ENCODE data around the gene NUP62. TPM values are rescaled to one million over a fixed set of nuclear protein-coding genes. Genes with fewer than 3 reads are reported as not detected.

Gene NUP62
- total RNA-seq, 1 experiment from 2014 or later, result 127 TPM

- no peak overlapping the region for H3K18ac ChIP-seq (ENCODE audit: insufficient read length, low read depth, low read length)
- no peak for DNase-seq
- H3K9me3 ChIP-seq (ENCODE audit: control insufficient read depth, low read depth, low read length), result no peaks in the 10 kb centered on the region
- H2AFZ ChIP-seq (ENCODE audit: low read length), result no peak overlapping the region
- peaks cover 5% of the 10 kb centered on the region for H3K79me1 ChIP-seq (ENCODE audit: insufficient read depth, low read depth, low read length, poor library complexity, severe bottlenecking)
- no peak overlapping the region for H2BK15ac ChIP-seq (ENCODE audit: low read depth, low read length)
- H3K4ac ChIP-seq (ENCODE audit: low read depth, low read length), result no peak overlapping the region
- H3K9ac ChIP-seq (ENCODE audit: extremely low read depth, insufficient read length, low read length), result no peak overlapping the region
- H3K56ac ChIP-seq (ENCODE audit: insufficient read length, low read depth, low read length), result no peak overlapping the region
- no peak overlapping the region for H3T11ph ChIP-seq (ENCODE audit: low read length)
- peak overlapping the region in 1 of 2 experiments; percentile 50; a peak in 2 of 5 replicates for H3K4me3 Mint-ChIP-seq
- TF ChIP-seq CTCF (conservative IDR thresholded peaks at IDR 0.05), result no peak
- peaks cover 23 to 42% of the 10 kb centered on the region in 2 experiments for H3K4me1 Mint-ChIP-seq
- H4K5ac ChIP-seq (ENCODE audit: insufficient read length, low read depth, low read length), result no peak overlapping the region
- no peak overlapping the region for H2AK5ac ChIP-seq (ENCODE audit: insufficient read length, low read length)
- H4K91ac ChIP-seq (ENCODE audit: insufficient read length, low read depth, low read length), result no peak overlapping the region
- H3K9me3 Mint-ChIP-seq, result peaks cover 0 to 4% of the 10 kb centered on the region in 2 experiments; a peak in 1 of 5 replicates
- no peak overlapping the region for H3K14ac ChIP-seq (ENCODE audit: insufficient read depth, low read length)
- no peaks in the 10 kb centered on the region for H4K20me1 ChIP-seq (ENCODE audit: control insufficient read depth, insufficient read depth, insufficient read length)
- no CpG with 5 or more reads among the region's 24 CpGs for WGBS (ENCODE audit: extremely low coverage, insufficient read length, low lambda C conversion rate)
- H3K27me3 ChIP-seq (ENCODE audit: insufficient read depth, low read length), result no peaks in the 10 kb centered on the region
- no peak overlapping the region for H2BK120ac ChIP-seq (ENCODE audit: low read depth, low read length, poor library complexity, severe bottlenecking)
- H3K23me2 ChIP-seq (ENCODE audit: insufficient read length, low read depth, low read length, poor library complexity, severe bottlenecking), result peaks cover 8% of the 10 kb centered on the region
- H3K79me2 ChIP-seq (ENCODE audit: insufficient read depth, low read length), result no peaks in the 10 kb centered on the region; the same call in 1 of the 2 replicates
- no peak overlapping the region for H3K27ac ChIP-seq (ENCODE audit: insufficient read length, low read depth, low read length)
- no peak overlapping the region for H3K23ac ChIP-seq (ENCODE audit: insufficient read length, low read depth, low read length)
- H3K36me3 Mint-ChIP-seq (ENCODE audit: insufficient read depth in 1 of 3, low read depth in 3 of 3), result peaks cover 28 to 69% (median 53%) of the 10 kb centered on the region in 3 experiments
- no peak overlapping the region for H4K8ac ChIP-seq (replicated peaks; ENCODE audit: insufficient read length, low read depth, low read length)
- no peaks in the 10 kb centered on the region for H3K4me1 ChIP-seq (ENCODE audit: insufficient read depth, low read length)
- peaks cover 1% of the 10 kb centered on the region for H3K27me3 Mint-ChIP-seq (ENCODE audit: low read depth)
- H3K27ac Mint-ChIP-seq, result peak overlapping the region in 2 of 3 experiments; percentile 75 to 84; a peak in 5 of 7 replicates
- H2BK20ac ChIP-seq (ENCODE audit: low read depth, low read length, poor library complexity, severe bottlenecking), result no peak overlapping the region
- no peak overlapping the region for H2BK5ac ChIP-seq (ENCODE audit: insufficient read length, low read length)
- H3K4me2 ChIP-seq (ENCODE audit: insufficient read depth, insufficient read length, low read length), result no peak overlapping the region
- no peak overlapping the region for H2BK12ac ChIP-seq (ENCODE audit: insufficient read length, low read depth, low read length)
Measured at GRCh38 chr19:49863254-49863934, 65.9 kb downstream of the NUP62 start.
